GM19351 (cell line): ENCODE data around the gene ANKRD34C.

ENCODE experiments used
- ATAC-seq: cut with Tn5 transposase; IDR thresholded peaks from one replicate; pipeline ENCODE4 v1.9.1; 2021; ENCODE audit warnings: mild to moderate bottlenecking, moderate library complexity; ENCODE audit not compliant: unreplicated experiment

The ANKRD34C gene

DNA sequence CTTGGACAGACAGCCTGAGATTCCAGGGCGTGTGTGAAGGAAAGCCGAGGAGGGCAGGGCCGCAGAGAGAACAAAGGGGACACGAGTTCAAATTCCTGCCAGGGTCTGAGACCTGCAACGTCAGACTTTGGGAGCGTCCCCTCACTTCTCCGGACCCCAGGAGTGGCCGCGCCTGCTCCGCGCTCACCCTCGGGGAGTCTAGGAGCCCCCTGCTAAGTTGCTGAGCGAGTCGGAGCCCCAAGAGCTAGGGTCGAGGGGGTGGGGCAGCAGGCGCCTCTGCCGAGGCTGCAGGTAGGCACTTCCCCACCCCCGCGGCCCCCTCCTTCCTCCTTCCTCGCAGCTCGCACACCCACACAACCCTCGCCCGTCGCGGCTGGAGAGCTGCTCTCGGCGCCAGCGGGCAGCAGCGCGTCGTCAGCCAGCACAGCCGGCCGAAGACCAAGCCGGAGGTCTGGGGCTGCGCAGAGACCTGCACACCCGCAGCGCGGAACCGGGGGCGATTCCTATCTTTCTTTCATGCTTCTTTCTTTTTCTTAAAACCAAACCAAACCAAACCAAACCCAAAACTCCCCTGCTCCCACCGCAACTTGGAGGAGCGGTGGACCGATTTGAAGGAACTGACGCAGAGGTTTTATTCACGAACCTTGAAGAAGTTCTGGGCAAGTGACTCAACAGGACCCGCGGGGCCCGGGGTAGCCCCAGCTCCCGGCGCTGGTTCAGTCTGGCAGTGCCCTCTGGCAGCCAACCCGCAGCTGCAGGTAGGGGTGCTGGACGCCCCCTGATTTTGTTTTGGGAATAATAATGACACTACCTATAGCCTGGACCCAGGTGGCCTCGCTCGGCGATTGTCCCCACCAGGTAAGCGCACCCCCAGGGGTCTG, at the start of gene ANKRD34C:
Gene ANKRD34C (plus strand): TSS at position 352 of the 881 bp plus-strand sequence. CDS start 10,563 bp downstream, outside the sequence.
- no peak for ATAC-seq

DNA sequence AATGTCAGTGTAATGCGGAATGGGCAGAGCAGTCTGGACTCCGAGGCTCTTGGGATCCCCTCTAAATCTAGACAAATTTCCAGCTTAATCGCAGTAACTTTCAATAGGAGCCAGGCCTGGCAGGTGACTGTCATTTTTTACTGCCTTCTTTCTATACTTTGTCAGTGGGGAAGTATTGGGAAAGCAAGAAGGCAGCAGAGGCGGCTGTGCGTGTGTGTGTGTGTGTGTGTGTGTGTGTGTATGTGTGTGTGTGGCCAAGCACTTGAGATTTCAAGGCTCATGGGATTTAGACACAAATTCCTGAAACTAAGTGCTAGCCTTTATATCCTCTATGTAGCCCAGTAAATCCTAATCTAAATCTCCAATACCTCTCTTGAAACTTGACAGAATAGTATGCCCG, 49.3 kb upstream of the ANKRD34C start:
- ATAC-seq = no peak

DNA sequence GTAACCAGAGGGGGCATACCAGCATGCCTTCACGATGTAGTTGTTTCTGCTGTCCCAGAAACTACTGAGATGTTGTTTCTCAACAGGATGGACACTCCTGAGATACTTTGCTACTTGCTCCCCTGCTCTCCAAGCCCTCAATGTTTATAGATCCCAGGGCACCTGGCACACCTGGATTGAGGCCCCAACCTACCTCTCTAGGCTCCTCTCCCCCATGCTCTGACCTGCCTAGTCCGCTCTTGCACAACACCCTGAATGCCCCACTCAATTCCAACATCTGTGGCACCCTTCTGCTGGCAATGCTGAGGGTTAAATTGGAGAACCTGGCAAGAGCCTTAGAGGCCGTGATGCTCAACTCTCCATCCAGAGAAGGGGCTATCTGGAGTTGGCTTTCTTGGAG, 42.5 kb upstream of the ANKRD34C start:
- no peak for ATAC-seq

GRCh38 chr15:79243723-79244122, 38.8 kb upstream of the ANKRD34C start:
- ATAC-seq = no peak

GRCh38 chr15:79244876-79245275, 37.6 kb upstream of the ANKRD34C start:
- ATAC-seq = no peak

GRCh38 chr15:79248183-79248582, 34.3 kb upstream of the ANKRD34C start:
- no peak for ATAC-seq

DNA sequence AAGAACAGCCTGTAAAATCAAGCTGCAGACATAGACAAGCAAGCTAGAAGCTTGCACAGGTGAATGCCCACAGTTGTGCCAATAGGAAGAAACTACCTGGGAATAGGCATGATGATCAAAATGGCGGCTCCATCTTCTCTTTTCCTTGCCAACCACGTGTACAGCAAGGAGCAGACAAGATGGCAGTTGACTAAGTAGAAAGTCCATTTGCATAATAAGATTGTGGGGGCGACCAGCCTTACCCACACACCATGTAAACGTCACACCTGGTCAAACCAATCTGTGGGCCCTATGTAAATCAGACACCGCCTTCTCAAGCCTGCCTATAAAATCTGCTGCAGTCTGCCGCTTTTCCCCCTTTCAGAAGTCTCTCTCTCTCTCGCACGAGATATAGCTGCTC, 25.1 kb upstream of the ANKRD34C start:
- no peak for ATAC-seq

GRCh38 chr15:79261836-79262235, 20.7 kb upstream of the ANKRD34C start:
- ATAC-seq = no peak

GRCh38 chr15:79265167-79265566, 17.4 kb upstream of the ANKRD34C start:
- no peak for ATAC-seq

DNA sequence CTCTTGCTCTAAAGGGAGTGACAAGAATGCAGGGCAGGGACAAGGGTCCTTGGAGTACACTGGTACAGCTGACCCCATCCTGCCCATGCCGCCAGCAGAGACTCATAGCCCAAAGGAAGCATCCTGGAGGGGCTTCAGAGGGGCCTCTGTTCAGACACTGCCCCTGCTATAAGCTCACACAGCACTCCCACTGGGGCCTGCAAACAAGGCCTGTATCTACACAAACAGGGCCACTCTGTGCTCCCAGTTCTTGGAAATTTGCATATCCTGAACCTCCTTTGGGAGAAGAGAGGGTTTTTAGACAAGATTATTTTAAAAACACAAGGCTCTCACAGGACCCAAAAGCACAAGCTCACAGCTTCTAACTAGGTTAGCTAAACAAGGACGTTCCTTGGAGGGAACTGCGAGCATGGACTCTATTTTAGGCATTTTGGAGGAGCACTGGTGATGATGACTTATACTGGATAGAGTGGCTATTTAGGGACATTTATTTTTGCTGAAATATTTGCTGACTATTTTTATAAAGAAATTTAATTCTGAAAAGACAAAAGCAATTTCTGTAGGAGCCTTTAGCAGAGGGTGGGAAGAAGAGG, 16.4 kb upstream of the ANKRD34C start:
- no peak for ATAC-seq

GRCh38 chr15:79283252-79284048, 928 bp downstream of the ANKRD34C start:
- no peak for ATAC-seq

DNA sequence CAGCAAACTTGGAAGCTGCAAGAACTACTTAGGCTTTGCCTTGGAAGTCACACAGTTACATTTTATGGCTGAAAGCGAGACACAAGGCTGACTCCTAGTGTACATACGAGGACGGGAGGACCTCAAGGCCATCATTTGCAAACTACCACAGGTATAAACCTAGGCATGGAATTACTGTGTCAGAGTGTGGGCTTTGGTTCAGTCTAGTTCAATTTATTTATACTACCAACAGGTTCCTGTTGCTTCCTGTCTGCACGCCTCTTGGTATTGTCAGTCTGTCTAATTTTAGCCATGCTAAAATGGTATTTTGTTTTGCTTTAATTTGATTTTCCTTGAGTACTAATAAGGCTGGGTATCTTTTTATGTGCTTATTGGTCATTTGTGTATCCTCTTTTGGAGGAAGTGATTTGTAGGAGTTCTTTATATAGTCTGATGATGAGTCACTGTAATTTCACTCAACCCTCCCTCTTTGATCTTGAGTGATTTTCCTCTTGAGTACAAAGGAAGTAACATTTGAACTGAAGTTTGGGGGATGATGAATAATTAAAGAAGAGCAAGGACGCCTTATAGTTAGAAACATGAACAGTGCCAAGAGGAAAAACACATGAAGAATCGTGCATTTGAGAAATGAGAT, 8.2 kb downstream of the ANKRD34C start:
- no peak for ATAC-seq

- no peak for ATAC-seq
Observed at GRCh38 chr15:79292011-79292410, 9.5 kb downstream of the ANKRD34C start.

DNA sequence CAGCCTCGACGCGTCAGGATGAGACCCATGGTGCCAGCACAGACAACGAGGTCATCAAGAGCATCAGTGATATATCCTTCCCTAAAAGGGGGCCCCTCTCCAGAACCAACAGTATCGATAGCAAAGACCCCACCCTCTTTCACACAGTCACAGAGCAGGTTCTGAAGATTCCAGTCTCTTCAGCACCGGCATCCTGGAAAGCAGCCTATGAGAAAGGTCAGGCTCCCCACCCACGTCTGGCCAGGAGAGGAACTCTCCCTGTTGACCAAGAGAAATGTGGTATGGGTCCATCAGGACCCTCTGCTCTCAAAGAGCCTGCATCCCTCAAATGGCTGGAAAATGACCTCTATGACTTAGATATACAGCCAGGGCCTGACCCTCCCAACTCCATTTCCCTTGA, 11.6 kb downstream of the ANKRD34C start:
- ATAC-seq = no peak

- no peak for ATAC-seq
Observed at GRCh38 chr15:79296583-79296982, 14.1 kb downstream of the ANKRD34C start.

- no peak for ATAC-seq
Observed at GRCh38 chr15:79299126-79299840, 16.8 kb downstream of the ANKRD34C start.

DNA sequence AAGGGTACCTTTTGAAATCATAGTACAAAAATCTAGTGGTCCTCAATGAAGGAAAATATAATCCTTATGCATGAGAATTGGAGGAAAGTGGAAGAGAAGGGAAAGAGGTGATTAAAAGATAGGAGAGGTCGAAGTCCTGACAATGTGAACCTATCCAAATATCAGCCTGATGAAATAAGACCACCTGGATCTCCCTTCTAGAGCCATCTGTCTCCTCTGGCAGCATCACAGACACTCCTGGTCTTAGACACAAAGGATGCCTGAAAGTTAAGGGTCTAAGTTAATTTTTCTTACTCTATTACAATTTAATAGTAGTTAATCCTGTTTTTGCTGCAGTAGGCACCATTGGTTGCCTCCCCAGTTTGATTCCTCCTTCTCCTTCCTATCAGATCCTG, 17.3 kb downstream of the ANKRD34C start:
- no peak for ATAC-seq

- ATAC-seq = no peak
Observed at GRCh38 chr15:79307251-79307650, 24.7 kb downstream of the ANKRD34C start.

DNA sequence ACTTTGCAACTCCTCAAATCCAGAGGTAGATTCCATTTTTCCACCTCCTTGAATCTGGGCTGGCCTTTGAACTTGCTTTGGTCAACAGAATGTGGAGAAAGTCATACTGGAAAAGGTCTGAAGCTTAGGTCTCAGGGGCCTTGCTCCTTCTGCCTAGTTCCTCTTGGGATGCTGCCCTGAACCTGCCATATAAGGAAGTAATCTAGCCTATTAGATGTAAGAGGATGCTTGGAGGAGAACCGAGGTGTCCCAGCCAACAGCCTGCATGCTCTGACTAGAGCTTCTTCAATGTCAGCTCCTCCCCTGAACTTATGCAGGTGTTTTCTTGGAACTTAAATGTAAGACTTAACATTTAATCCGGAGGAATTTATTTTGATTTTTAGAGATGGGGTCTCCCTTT, 26.4 kb downstream of the ANKRD34C start:
- ATAC-seq = no peak

DNA sequence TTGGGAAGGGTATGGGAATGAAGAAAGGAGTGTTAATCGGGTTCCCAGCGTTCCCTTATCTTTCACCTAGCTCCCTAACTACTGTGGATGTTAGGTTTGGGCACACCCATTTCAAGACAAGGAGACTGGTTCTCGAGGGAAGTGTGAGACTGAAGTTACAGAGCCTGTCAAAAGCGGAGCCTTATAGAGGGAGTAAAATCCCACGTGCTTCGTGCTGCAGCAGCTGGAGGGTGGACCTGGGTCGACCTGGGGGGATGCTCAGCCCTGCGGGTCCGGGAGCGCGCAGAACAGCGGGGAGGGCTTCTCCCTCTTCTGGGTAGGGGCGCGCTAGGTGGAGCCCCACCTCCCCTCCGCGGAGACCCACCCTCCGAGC, 28.1 kb downstream of the ANKRD34C start:
- ATAC-seq = peak; percentile 37
